ENCODE data around the gene ZNF821. TPM values are rescaled to one million over a fixed set of nuclear protein-coding genes. Genes with fewer than 3 reads are reported as not detected.

Gene ZNF821
- total and polyA plus RNA-seq, 10 donors = 7.9 to 15.9 (median 10.4) TPM

GRCh38 chr16:71854369-71854948 lies 29.5 kb downstream of the ZNF821 start:
- no peak for TF ChIP-seq POLR2AphosphoS5 (IDR thresholded peaks at IDR 0.05)
- no peak for TF ChIP-seq POLR2A (IDR thresholded peaks at IDR 0.05)
- TF ChIP-seq, protein P1, sequence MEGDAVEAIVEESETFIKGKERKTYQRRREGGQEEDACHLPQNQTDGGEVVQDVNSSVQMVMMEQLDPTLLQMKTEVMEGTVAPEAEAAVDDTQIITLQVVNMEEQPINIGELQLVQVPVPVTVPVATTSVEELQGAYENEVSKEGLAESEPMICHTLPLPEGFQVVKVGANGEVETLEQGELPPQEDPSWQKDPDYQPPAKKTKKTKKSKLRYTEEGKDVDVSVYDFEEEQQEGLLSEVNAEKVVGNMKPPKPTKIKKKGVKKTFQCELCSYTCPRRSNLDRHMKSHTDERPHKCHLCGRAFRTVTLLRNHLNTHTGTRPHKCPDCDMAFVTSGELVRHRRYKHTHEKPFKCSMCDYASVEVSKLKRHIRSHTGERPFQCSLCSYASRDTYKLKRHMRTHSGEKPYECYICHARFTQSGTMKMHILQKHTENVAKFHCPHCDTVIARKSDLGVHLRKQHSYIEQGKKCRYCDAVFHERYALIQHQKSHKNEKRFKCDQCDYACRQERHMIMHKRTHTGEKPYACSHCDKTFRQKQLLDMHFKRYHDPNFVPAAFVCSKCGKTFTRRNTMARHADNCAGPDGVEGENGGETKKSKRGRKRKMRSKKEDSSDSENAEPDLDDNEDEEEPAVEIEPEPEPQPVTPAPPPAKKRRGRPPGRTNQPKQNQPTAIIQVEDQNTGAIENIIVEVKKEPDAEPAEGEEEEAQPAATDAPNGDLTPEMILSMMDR (IDR thresholded peaks at IDR 0.05 in 8 of 11, conservative IDR thresholded peaks at IDR 0.05 in 3 of 11) = no peak
- peak overlapping the region in 5 of 8 donors; percentile 46 to 75 (median 49) for H3K27ac ChIP-seq
- H3K36me3 ChIP-seq = peaks cover 0 to 99% (median 41%) of the 10 kb centered on the region in 6 donors
- DNase-seq = no peak
- H3K4me3 ChIP-seq = no peak overlapping the region
- H3K4me1 ChIP-seq = peaks cover 7 to 74% (median 41%) of the 10 kb centered on the region in 6 donors
- 76 to 89% (median 80%) methylated on average over 4 of the region's 4 CpGs for WGBS, 5 donors
- no peaks in the 10 kb centered on the region for H3K27me3 ChIP-seq (replicated peaks in 1 of 7)
- no peaks in the 10 kb centered on the region for H3K9me3 ChIP-seq
- intact Hi-C loops (cut with DNase I; ENCODE audit: low total_unique reads) = no loop called here

DNA sequence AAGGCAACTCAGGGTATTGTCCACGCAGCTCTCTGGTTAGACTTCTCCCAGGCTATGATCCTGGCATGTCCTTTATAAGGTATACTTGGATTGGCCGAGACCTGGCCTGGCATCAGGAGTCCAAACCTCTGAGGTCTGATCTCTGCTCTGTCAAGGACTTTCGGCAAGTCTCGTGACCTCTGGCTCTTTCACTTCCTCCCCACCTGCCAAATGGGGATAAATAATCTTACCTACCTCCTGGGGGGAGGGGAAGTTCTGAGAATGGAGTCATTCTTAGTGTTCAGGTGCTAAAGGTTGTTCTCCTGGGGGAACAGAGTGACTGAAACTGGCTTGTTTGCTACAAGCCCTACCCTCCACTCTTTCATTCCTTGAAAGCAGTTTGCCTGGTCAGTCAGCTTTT lies 30.6 kb downstream of the ZNF821 start:
- peaks cover 7 to 68% (median 41%) of the 10 kb centered on the region in 6 donors for H3K4me1 ChIP-seq
- H3K27me3 ChIP-seq (replicated peaks in 1 of 7) = no peaks in the 10 kb centered on the region
- WGBS, 5 donors = 47 to 66% (median 55%) methylated on average over 4 of the region's 4 CpGs
- H3K4me3 ChIP-seq = no peak overlapping the region
- H3K9me3 ChIP-seq = no peaks in the 10 kb centered on the region
- TF ChIP-seq POLR2A (IDR thresholded peaks at IDR 0.05) (no peak), POLR2AphosphoS5 (IDR thresholded peaks at IDR 0.05) (peak in 1 of 3 donors; percentile 41)
- TF ChIP-seq, protein P1 (IDR thresholded peaks at IDR 0.05 in 8 of 11, conservative IDR thresholded peaks at IDR 0.05 in 3 of 11) = no peak
- H3K27ac ChIP-seq = peak overlapping the region in 7 of 8 donors; percentile 32 to 75 (median 47)
- intact Hi-C loops (cut with DNase I; ENCODE audit: low total_unique reads) = no loop called here
- H3K36me3 ChIP-seq = peaks cover 0 to 99% (median 47%) of the 10 kb centered on the region in 6 donors
- no peak for DNase-seq

GRCh38 chr16:71852561-71852960 lies 31.4 kb downstream of the ZNF821 start:
- no peaks in the 10 kb centered on the region for H3K9me3 ChIP-seq
- no peak for TF ChIP-seq POLR2A (IDR thresholded peaks at IDR 0.05)
- no peak for TF ChIP-seq POLR2AphosphoS5 (IDR thresholded peaks at IDR 0.05)
- TF ChIP-seq, protein P1 (IDR thresholded peaks at IDR 0.05 in 8 of 11, conservative IDR thresholded peaks at IDR 0.05 in 3 of 11) = no peak
- H3K36me3 ChIP-seq = peaks cover 0 to 99% (median 50%) of the 10 kb centered on the region in 6 donors
- intact Hi-C loops (cut with DNase I; ENCODE audit: low total_unique reads) = no loop called here
- H3K4me1 ChIP-seq = peaks cover 8 to 73% (median 47%) of the 10 kb centered on the region in 6 donors
- WGBS, 5 donors = 95 to 100% (median 99%) methylated on average over 4 of the region's 4 CpGs
- H3K27me3 ChIP-seq (replicated peaks in 1 of 7) = no peaks in the 10 kb centered on the region
- no peak overlapping the region for H3K4me3 ChIP-seq
- peak overlapping the region in 7 of 8 donors; percentile 1 to 75 (median 47) for H3K27ac ChIP-seq
- DNase-seq = no peak

DNA sequence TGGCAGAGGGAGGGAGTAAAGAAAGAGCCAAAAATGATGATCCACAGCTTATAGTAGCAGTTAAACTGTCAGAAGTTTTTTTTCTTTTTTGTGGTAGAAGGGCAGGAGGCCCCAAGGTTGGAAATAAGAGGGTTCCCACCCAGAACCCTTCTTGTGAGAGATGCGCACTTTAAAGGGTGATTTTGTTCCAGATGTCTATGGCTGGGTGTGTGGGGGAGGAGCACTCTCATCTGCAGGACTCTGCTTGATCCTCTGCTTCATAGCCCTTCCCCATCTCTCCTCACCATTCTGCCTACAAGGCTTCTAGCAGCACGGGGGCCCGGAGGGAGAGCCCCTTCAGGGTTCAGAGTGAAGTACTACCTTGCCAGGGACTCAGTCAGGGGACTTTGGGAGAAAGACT lies 31.8 kb downstream of the ZNF821 start:
- 77 to 88% (median 84%) methylated on average over 3 of the region's 3 CpGs for WGBS, 5 donors
- no peaks in the 10 kb centered on the region for H3K27me3 ChIP-seq (replicated peaks in 1 of 7)
- TF ChIP-seq POLR2A (IDR thresholded peaks at IDR 0.05) (no peak), POLR2AphosphoS5 (IDR thresholded peaks at IDR 0.05) (no peak)
- TF ChIP-seq, protein P1 (IDR thresholded peaks at IDR 0.05 in 8 of 11, conservative IDR thresholded peaks at IDR 0.05 in 3 of 11) = no peak
- H3K9me3 ChIP-seq = no peaks in the 10 kb centered on the region
- H3K36me3 ChIP-seq = peaks cover 0 to 95% (median 50%) of the 10 kb centered on the region in 6 donors
- H3K27ac ChIP-seq = peak overlapping the region in 3 of 8 donors; percentile 46 to 56 (median 49)
- H3K4me1 ChIP-seq = peaks cover 12 to 74% (median 51%) of the 10 kb centered on the region in 6 donors
- intact Hi-C loops (cut with DNase I; ENCODE audit: low total_unique reads) = no loop called here
- no peak overlapping the region for H3K4me3 ChIP-seq
- DNase-seq = no peak
